H1 (cell line): Measurements from ENCODE around the gene RPL38.

Experiments
- ATF2 ChIP-seq: IDR thresholded peaks from 2 replicates; pipeline ENCODE4 v1.6.1; 2012; ENCODE audit warnings: low read length, inconsistent platforms
- BRCA1 ChIP-seq: IDR thresholded peaks from 2 replicates; pipeline ENCODE4 v1.6.1; 2012; ENCODE audit warnings: low read depth, low read length, improper control_type of control experiment
- CBX8 ChIP-seq: fragments of 300-800, 300-1000 bp; sonication (generic); IDR thresholded peaks from 2 replicates; pipeline ENCODE4 v1.7.1; 2016; ENCODE audit warnings: low read depth, low read length, borderline replicate concordance
- CHD1 ChIP-seq: IDR thresholded peaks from 2 replicates; pipeline ENCODE4 v1.6.1; 2012; ENCODE audit warnings: low read depth, low read length, improper control_type of control experiment
- EP300 ChIP-seq, 2 experiments: IDR thresholded peaks; 1 replicate in 1 of 2; 2 replicates in 1 of 2; pipeline ENCODE4 v1.6.1; 2011 to 2012; ENCODE audit warnings: low read depth in 2 of 2, low read length in 2 of 2, mild to moderate bottlenecking in 2 of 2, borderline replicate concordance in 1 of 2, inconsistent platforms in 1 of 2, moderate library complexity in 1 of 2
- EZH2 ChIP-seq: fragments of 200-600 bp; sonication (generic); IDR thresholded peaks from 2 replicates; pipeline ENCODE4 v1.7.1; 2012; ENCODE audit warnings: low read depth, mild to moderate bottlenecking, moderate library complexity, low read length, inconsistent platforms; ENCODE audit not compliant: severe bottlenecking
- POLR2A ChIP-seq, 2 experiments: IDR thresholded peaks; 1 replicate in 1 of 2; 2 replicates in 1 of 2; pipeline ENCODE4 v1.6.1; 2011; ENCODE audit warnings: low read depth in 2 of 2, low read length in 2 of 2, mild to moderate bottlenecking in 2 of 2; ENCODE audit errors: control extremely low read depth in 1 of 2
- RBBP5 ChIP-seq: IDR thresholded peaks from 2 replicates; pipeline ENCODE4 v1.7.1; 2012; ENCODE audit warnings: low read depth, mild to moderate bottlenecking, inconsistent platforms, low read length, moderate library complexity, borderline replicate concordance
- SIN3A ChIP-seq, 2 experiments: IDR thresholded peaks in 1 of 2; conservative IDR thresholded peaks in 1 of 2; 2 replicates each; pipeline ENCODE4 v1.6.1; 2011 to 2012; ENCODE audit warnings: low read length in 2 of 2, improper control_type of control experiment in 1 of 2, low read depth in 1 of 2, mild to moderate bottlenecking in 1 of 2
- TEAD4 ChIP-seq: IDR thresholded peaks from 2 replicates; pipeline ENCODE4 v1.6.1; 2012; ENCODE audit warnings: low read depth, low read length, inconsistent platforms, mixed read lengths
- YY1 ChIP-seq: IDR thresholded peaks from 2 replicates; pipeline ENCODE4 v1.6.1; 2011; ENCODE audit warnings: low read depth, mild to moderate bottlenecking, low read length
- TF ChIP-seq, protein P1 (sequence below), 3 experiments: IDR thresholded peaks; 1 replicate in 2 of 3; 2 replicates in 1 of 3; pipeline versions ENCODE4 v1.5.1 to v1.6.1; 2011; ENCODE audit warnings: low read length in 3 of 3, mild to moderate bottlenecking in 3 of 3, inconsistent platforms in 2 of 3, low read depth in 1 of 3, moderate library complexity in 1 of 3; ENCODE audit not compliant: insufficient read depth in 1 of 3; ENCODE audit errors: control extremely low read depth in 1 of 3

DNA sequence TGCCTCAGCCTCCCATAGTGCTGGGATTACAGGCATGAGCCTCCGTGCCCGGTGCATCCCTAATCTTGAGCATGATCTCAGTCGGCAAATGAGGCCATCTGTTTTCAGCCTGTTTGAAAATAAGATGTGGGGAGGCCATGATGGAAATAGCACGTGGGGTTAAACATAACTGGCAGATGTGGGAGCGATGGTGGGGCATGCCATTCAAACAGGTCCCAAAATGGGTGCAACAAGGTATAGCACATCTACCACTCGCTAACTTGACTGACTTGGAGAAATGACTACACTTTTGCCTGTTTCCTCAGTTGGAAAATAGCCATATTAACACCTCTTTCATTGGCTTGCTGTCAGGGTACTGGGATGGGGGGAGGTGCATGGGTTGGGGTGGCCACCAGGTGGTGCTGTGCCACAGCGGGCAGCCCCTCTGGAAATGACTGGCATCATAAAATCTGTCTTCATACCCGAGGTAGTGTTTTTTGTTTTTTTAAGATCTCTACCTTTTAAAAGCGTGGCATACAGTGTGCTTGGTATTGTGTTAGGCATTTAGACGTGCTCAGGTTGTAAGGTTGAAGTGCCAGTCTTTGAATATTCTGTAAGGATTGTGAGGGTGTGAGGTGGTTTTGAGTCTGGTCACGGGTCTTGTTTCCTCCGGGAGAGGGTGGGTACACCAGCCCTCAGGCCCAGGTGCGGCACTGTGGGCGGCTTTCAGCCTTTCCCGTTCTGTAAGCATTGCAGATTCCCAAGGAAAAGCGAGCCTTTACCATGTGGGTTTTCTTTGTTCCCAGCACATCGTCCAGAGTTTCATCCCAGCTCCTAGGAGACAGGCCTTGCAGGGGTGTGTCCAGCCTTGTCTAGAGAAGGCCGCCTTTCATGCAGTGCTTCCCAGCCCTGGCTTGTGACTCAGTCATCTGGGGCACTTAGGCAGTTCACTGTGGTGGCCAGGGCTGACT is 7.0 kb downstream of the RPL38 start:
- TF ChIP-seq, protein P1, sequence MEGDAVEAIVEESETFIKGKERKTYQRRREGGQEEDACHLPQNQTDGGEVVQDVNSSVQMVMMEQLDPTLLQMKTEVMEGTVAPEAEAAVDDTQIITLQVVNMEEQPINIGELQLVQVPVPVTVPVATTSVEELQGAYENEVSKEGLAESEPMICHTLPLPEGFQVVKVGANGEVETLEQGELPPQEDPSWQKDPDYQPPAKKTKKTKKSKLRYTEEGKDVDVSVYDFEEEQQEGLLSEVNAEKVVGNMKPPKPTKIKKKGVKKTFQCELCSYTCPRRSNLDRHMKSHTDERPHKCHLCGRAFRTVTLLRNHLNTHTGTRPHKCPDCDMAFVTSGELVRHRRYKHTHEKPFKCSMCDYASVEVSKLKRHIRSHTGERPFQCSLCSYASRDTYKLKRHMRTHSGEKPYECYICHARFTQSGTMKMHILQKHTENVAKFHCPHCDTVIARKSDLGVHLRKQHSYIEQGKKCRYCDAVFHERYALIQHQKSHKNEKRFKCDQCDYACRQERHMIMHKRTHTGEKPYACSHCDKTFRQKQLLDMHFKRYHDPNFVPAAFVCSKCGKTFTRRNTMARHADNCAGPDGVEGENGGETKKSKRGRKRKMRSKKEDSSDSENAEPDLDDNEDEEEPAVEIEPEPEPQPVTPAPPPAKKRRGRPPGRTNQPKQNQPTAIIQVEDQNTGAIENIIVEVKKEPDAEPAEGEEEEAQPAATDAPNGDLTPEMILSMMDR (IDR thresholded peaks at IDR 0.05; ENCODE audit: control extremely low read depth in 1 of 3, insufficient read depth in 1 of 3, low read depth in 1 of 3, low read length in 3 of 3), result peak; percentile 74 to 94 (median 92)
- TF ChIP-seq BRCA1 (no peak), EZH2 (no peak), RBBP5 (no peak), CBX8 (no peak), POLR2A (IDR thresholded peaks at IDR 0.05; ENCODE audit: control extremely low read depth in 1 of 2, low read depth in 2 of 2, low read length in 2 of 2) (peak in 1 of 2 experiments; percentile 93), SIN3A (conservative IDR thresholded peaks at IDR 0.05 in 1 of 2, IDR thresholded peaks at IDR 0.05 in 1 of 2; ENCODE audit: low read depth in 1 of 2, low read length in 2 of 2) (peak; percentile 17 to 47; a peak in 1 of 4 replicates), CHD1 (no peak), EP300 (IDR thresholded peaks at IDR 0.05; ENCODE audit: borderline replicate concordance in 1 of 2, low read depth in 2 of 2, low read length in 2 of 2) (no peak), YY1 (no peak), ATF2 (0 out of 2 replicates have a peak, but pooled peaks have one; percentile 44), TEAD4 (no peak)
